Naive thymus-derived CD8-positive, alpha-beta T cell (primary cell): ENCODE data around the gene SRPK2. TPM values are rescaled to one million over a fixed set of nuclear protein-coding genes. Genes with fewer than 3 reads are reported as not detected.
A peak's percentile ranks its signal among the peaks of the same experiment; 100 is the strongest.

Experiments used
- ATAC-seq, 2 donors: fragments of 150-1000 bp; cut with Tn5 transposase in 1 of 2; sonication (Bioruptor Pico), chemical (Tn5 transposase) in 1 of 2; 1 replicate in 1 of 2; 2 replicates in 1 of 2; pipeline ENCODE4 v1.10.0; 2021; ENCODE audit warnings: mild to moderate bottlenecking in 2 of 2, moderate library complexity in 2 of 2
- POLR2A ChIA-PET: fragments of 350-600 bp; sonication (Branson Sonifier 250); formaldehyde crosslinking; loops from one replicate; lab custom pipeline; 2021; ENCODE audit warnings: antibody characterized with exemption; lab: Charles Lee
- DNase-seq, 10 donors: peaks; one replicate each; pipeline versions ENCODE4 v3.0.0 to v3.0.0-alpha.2; 2020 to 2022
- H3K27ac Mint-ChIP-seq, 10 donors: one replicate each; pipeline ENCODE4 v1.8.0; 2020 to 2022; ENCODE audit warnings: mild to moderate bottlenecking in 10 of 10, mixed read lengths in 10 of 10, moderate library complexity in 4 of 10, inconsistent platforms in 1 of 10
- H3K27me3 Mint-ChIP-seq, 5 donors: one replicate each; pipeline ENCODE4 v1.8.0; 2021 to 2022; ENCODE audit warnings: mixed read lengths in 5 of 5
- H3K36me3 Mint-ChIP-seq, 3 donors: one replicate each; pipeline ENCODE4 v1.8.0; 2020 to 2022; ENCODE audit warnings: mixed read lengths in 3 of 3, mild to moderate bottlenecking in 2 of 3, inconsistent platforms in 1 of 3
- H3K4me1 Mint-ChIP-seq, 4 donors: one replicate each; pipeline ENCODE4 v1.8.0; 2021 to 2022; ENCODE audit warnings: mixed read lengths in 4 of 4
- H3K4me3 Mint-ChIP-seq, 10 donors: one replicate each; pipeline ENCODE4 v1.8.0; 2020 to 2022; ENCODE audit warnings: mild to moderate bottlenecking in 10 of 10, mixed read lengths in 10 of 10, moderate library complexity in 6 of 10, inconsistent platforms in 1 of 10
- H3K9me3 Mint-ChIP-seq, 9 donors: one replicate each; pipeline ENCODE4 v1.8.0; 2020 to 2022; ENCODE audit warnings: mixed read lengths in 9 of 9, mild to moderate bottlenecking in 3 of 9, inconsistent platforms in 1 of 9, moderate library complexity in 1 of 9
- polyA plus RNA-seq, 3 donors: library from polyadenylated mRNA; unstranded; fragments of 300-500 nt; fragmentation: Illumina TruSeq; gene quantifications; one replicate each; pipeline ENCODE4 v1.2.3, GENCODE V29; 2021
- total RNA-seq, 8 experiments: library from RNA in 2 of 8; stranded (reverse) in 2 of 8; gene quantifications; one replicate each; pipeline ENCODE4 v1.2.3 and lab custom pipeline; 2021 to 2026

Gene SRPK2
- total and polyA plus RNA-seq, 5 experiments from 2014 or later = 39.2 to 47.1 (median 40.4) TPM

GRCh38 chr7:105219771-105220160 is 169.0 kb downstream of the SRPK2 start:
- Mint-ChIP-seq H3K9me3 (no peaks in the 10 kb centered on the region), H3K4me3 (no peak overlapping the region), H3K27ac (no peak overlapping the region), H3K4me1 (peaks cover 25 to 59% (median 54%) of the 10 kb centered on the region in 4 donors), H3K27me3 (no peaks in the 10 kb centered on the region), H3K36me3 (peaks cover 0 to 9% (median 4%) of the 10 kb centered on the region in 3 donors)
- DNase-seq = no peak
- no peak for ATAC-seq
- POLR2A ChIA-PET = no interaction called here

- no peaks in the 10 kb centered on the region for H3K9me3 Mint-ChIP-seq
- DNase-seq (no peak), ATAC-seq (no peak)
- H3K36me3 Mint-ChIP-seq = peaks cover 0 to 9% (median 4%) of the 10 kb centered on the region in 3 donors
- peak overlapping the region in 3 of 10 donors; percentile 29 to 64 (median 38) for H3K27ac Mint-ChIP-seq
- H3K27me3 Mint-ChIP-seq = no peaks in the 10 kb centered on the region
- POLR2A ChIA-PET = no interaction called here
- H3K4me1 Mint-ChIP-seq = peaks cover 22 to 62% (median 56%) of the 10 kb centered on the region in 4 donors
- H3K4me3 Mint-ChIP-seq = no peak overlapping the region
Measured at GRCh38 chr7:105218939-105219770, 169.6 kb downstream of the SRPK2 start.

- POLR2A ChIA-PET = no interaction called here
- Mint-ChIP-seq H3K27ac (no peak overlapping the region), H3K36me3 (peaks cover 0 to 9% (median 4%) of the 10 kb centered on the region in 3 donors), H3K9me3 (no peaks in the 10 kb centered on the region), H3K4me3 (no peak overlapping the region), H3K27me3 (no peaks in the 10 kb centered on the region), H3K4me1 (peaks cover 21 to 68% (median 61%) of the 10 kb centered on the region in 4 donors)
- DNase-seq (no peak), ATAC-seq (no peak)
Measured at GRCh38 chr7:105218215-105218614, 170.5 kb downstream of the SRPK2 start.

DNA sequence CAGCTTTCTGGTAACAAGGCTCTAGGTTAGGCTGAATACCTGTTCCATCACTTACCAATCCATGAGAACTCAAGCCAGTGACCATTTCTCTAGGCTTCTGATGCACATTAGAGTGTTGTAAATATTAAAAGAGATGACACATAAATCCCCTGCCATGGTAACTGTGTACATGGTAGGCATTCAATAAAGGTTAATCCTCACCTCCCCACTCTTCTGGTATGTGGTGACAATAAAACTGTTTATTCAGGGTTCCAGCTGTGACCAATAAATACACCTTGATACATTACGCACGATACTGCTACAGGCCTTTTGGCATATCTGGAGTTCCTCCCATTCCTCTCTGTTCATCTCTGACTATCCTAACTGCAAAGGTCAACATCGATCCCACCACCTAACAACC is 171.9 kb downstream of the SRPK2 start:
- no peak for DNase-seq
- Mint-ChIP-seq H3K9me3 (no peaks in the 10 kb centered on the region), H3K27me3 (no peaks in the 10 kb centered on the region), H3K36me3 (peaks cover 0 to 9% (median 4%) of the 10 kb centered on the region in 3 donors), H3K27ac (peak overlapping the region in 1 of 10 donors; percentile 29), H3K4me3 (no peak overlapping the region), H3K4me1 (peaks cover 25 to 75% (median 67%) of the 10 kb centered on the region in 4 donors)
- ATAC-seq = no peak
- POLR2A ChIA-PET = no interaction called here

DNA sequence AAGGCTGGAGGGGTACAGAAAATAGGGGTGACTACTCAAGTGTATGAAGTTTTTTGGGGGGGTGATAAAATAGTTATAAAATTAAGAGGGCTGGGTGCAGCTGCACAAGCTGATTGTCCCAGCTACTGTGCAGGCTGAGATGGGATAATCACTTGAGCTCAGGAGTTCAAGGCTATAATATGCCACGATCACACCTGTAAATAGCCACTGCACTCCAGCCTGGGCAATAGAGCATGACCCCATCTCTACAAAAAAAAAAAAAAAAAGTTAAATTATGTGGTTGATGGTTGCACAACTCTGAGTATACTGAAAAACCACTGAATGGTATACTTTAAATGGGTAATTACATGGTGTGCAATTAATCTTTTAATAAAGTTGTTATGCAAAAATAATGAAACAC is 172.9 kb downstream of the SRPK2 start:
- ATAC-seq = no peak
- Mint-ChIP-seq H3K27me3 (no peaks in the 10 kb centered on the region), H3K4me1 (peaks cover 22 to 78% (median 68%) of the 10 kb centered on the region in 4 donors), H3K36me3 (peaks cover 0 to 9% (median 4%) of the 10 kb centered on the region in 3 donors), H3K4me3 (no peak overlapping the region), H3K9me3 (peaks cover 0 to 2% (median 0%) of the 10 kb centered on the region in 9 donors), H3K27ac (no peak overlapping the region)
- POLR2A ChIA-PET = no interaction called here
- DNase-seq = no peak

DNA sequence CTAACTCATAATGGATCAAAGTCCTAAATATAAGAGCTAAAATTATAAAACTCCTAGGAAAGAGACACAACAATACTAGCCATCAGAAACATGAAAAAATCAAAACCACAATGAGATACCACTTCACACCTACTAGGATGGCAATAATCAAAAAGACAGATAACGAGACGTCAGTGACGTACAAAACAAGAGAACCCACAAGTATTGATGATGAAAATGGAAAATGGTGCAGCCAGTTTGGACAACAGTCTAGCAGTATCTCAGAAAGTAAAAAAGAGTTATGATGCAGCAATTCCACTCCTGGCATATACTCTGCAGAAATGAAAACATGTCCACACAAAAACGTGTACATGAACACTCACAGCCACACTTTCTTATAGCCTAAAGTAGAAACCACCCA is 173.5 kb downstream of the SRPK2 start:
- Mint-ChIP-seq H3K4me1 (peaks cover 26 to 81% (median 73%) of the 10 kb centered on the region in 4 donors), H3K4me3 (no peak overlapping the region), H3K9me3 (peaks cover 0 to 2% (median 0%) of the 10 kb centered on the region in 9 donors), H3K27ac (peak overlapping the region in 1 of 10 donors; percentile 25), H3K36me3 (peaks cover 0 to 6% (median 4%) of the 10 kb centered on the region in 3 donors), H3K27me3 (no peaks in the 10 kb centered on the region)
- ATAC-seq (no peak), DNase-seq (no peak)
- POLR2A ChIA-PET = interaction anchor here (0.5 kb wide), 1 partner anchor 10 kb away, joined by 3 read pairs; no protein-coding TSS in a partner anchor

DNA sequence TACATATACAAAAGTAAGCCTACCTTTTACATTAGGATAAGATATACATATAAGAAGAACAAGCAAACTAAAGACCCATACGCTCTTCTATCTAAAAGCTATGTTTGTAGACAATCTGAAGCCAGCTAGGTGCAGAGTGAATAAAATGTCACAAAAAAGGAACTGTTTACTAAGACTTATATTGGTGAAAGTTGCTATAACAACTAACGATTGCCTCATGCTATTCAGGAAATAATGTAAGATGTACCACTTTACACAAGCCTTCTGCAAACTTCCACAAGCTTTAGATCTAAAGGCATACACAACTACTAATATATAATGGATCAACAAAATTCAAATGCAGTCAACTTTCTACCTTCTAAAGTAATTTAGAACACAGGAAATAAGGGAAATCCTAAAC is 175.1 kb downstream of the SRPK2 start:
- no peak overlapping the region for H3K4me3 Mint-ChIP-seq
- H3K9me3 Mint-ChIP-seq = peaks cover 0 to 2% (median 0%) of the 10 kb centered on the region in 9 donors
- ATAC-seq (peak; percentile 39 to 55), DNase-seq (peak in 1 of 10 donors; percentile 5)
- H3K27ac Mint-ChIP-seq = peak overlapping the region in 8 of 10 donors; percentile 2 to 72 (median 16)
- POLR2A ChIA-PET = interaction anchor here (0.6 kb wide), 1 partner anchor 174 kb away, joined by 3 read pairs; no protein-coding TSS in a partner anchor
- H3K27me3 Mint-ChIP-seq = no peaks in the 10 kb centered on the region
- peaks cover 0 to 6% (median 4%) of the 10 kb centered on the region in 3 donors for H3K36me3 Mint-ChIP-seq
- peaks cover 31 to 88% (median 78%) of the 10 kb centered on the region in 4 donors for H3K4me1 Mint-ChIP-seq

DNA sequence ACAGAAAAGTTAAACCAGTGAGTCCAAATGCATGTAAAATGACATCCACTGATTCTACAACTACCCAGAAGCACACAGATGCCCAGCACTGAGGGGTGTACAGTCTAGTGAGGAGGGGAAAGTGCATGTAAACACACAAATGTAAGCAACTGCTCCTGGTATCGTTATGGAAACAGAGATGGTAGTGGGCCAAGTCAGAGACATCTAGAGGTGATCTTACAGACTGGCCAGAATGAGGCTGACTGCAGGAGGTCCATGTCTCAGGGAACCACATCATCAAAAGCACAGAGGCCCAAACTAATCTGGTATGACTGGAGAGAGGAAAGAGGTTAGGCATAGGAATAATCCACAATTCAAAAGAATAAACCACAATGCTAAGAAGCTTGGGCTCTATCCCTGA is 176.5 kb downstream of the SRPK2 start:
- Mint-ChIP-seq H3K4me3 (no peak overlapping the region), H3K27ac (peak overlapping the region in 6 of 10 donors; percentile 9 to 67 (median 35)), H3K36me3 (peaks cover 0 to 6% (median 4%) of the 10 kb centered on the region in 3 donors), H3K4me1 (peaks cover 38 to 90% (median 82%) of the 10 kb centered on the region in 4 donors), H3K9me3 (peaks cover 0 to 2% (median 0%) of the 10 kb centered on the region in 9 donors), H3K27me3 (no peaks in the 10 kb centered on the region)
- DNase-seq (no peak), ATAC-seq (no peak)
- POLR2A ChIA-PET = no interaction called here

DNA sequence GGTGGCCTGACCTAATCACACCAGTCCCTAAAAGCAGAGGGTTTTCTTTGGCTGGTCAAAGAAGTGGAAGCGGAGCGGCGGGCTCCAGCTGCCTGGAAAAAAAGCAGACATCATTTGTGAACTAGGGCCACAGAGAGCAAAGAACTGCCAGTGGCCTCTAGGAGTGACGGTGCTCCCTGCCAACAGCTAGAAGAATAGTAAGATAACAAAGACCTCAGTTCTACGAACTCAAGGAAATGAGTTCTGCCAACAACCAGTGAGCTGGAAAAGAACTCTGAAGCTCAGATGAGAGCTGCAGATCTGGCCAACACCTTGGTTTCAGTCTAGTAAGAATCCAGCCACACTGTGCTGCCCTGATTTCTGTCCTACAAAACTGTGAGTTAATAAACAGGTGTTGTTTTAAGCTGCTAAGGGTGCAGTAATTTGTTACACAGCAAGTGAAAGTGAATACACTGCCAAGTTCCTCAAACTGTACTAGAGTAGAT is 178.0 kb downstream of the SRPK2 start:
- Mint-ChIP-seq H3K4me1 (peaks cover 41 to 97% (median 87%) of the 10 kb centered on the region in 4 donors), H3K27ac (peak overlapping the region; percentile 14 to 90 (median 67)), H3K4me3 (peak overlapping the region in 8 of 10 donors; percentile 1 to 58 (median 44))

DNA sequence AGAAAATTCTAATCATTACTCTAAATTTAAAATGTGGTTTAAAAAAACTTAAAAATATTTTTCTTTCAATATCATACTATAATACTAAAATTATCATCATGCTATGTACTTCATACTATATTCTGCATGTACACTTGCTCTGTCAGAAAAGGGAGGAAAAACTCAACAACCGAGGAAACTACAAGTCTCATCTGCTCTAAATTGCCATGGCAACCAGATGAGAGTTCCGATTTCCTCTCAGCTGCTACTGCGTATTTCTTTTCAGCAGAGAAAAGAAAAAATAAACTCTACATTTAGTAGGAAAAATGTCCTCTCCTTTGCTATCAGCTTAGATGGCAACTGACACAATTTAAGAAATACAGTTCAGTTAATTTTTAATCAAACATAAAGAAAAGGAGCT is 178.9 kb downstream of the SRPK2 start:
- POLR2A ChIA-PET = interaction anchor here (0.5 kb wide), 1 partner anchor 110 kb away, joined by 4 read pairs; no protein-coding TSS in a partner anchor
- Mint-ChIP-seq H3K4me1 (peaks cover 44 to 96% (median 87%) of the 10 kb centered on the region in 4 donors), H3K27me3 (no peaks in the 10 kb centered on the region), H3K4me3 (peak overlapping the region in 5 of 10 donors; percentile 38 to 73 (median 56)), H3K36me3 (no peaks in the 10 kb centered on the region), H3K27ac (peak overlapping the region in 8 of 10 donors; percentile 3 to 90 (median 72)), H3K9me3 (peaks cover 0 to 2% (median 0%) of the 10 kb centered on the region in 9 donors)
- DNase-seq (peak in 3 of 10 donors; percentile 46 to 56 (median 47)), ATAC-seq (peak; percentile 47 to 62)

More for the DNA sequence above, 178.0 kb downstream of the SRPK2 start:
- Mint-ChIP-seq H3K36me3 (peaks cover 0 to 4% (median 2%) of the 10 kb centered on the region in 3 donors), H3K27me3 (no peaks in the 10 kb centered on the region), H3K9me3 (peaks cover 0 to 2% (median 0%) of the 10 kb centered on the region in 9 donors)
- POLR2A ChIA-PET = no interaction called here
- DNase-seq (peak in 2 of 10 donors; percentile 0 to 3), ATAC-seq (peak; percentile 33 to 46)

DNA sequence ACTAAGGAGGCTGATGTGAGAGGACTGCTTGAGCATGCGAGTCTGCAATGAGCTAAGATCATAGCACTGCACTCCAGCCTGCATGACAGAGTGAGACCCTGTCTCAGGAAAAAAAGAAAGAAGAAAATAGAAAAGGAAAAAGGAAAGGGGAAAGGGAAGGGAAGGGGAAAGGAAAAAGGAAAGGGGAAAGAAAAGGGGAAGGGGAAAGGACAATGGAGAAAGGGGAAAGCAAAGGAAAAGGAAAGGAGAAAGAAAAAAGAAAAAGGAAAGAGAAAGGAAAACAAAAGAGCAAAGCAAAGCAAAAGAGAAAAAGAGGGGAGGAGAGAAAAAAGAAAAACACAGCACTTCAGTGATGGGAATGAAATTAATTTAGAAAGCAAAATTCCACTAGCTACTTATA is 179.3 kb downstream of the SRPK2 start:
- DNase-seq (no peak), ATAC-seq (no peak)
- H3K9me3 Mint-ChIP-seq = peaks cover 0 to 2% (median 0%) of the 10 kb centered on the region in 9 donors
- POLR2A ChIA-PET = interaction anchor here (0.5 kb wide), 1 partner anchor 110 kb away, joined by 4 read pairs; no protein-coding TSS in a partner anchor
- H3K4me1 Mint-ChIP-seq = peaks cover 44 to 94% (median 87%) of the 10 kb centered on the region in 4 donors
- peaks cover 0 to 2% (median 0%) of the 10 kb centered on the region in 3 donors for H3K36me3 Mint-ChIP-seq
- H3K27me3 Mint-ChIP-seq = no peaks in the 10 kb centered on the region
- peak overlapping the region in 8 of 10 donors; percentile 47 to 81 (median 71) for H3K27ac Mint-ChIP-seq
- H3K4me3 Mint-ChIP-seq = peak overlapping the region in 8 of 10 donors; percentile 22 to 81 (median 54)

- no peak for DNase-seq
- no peaks in the 10 kb centered on the region for H3K27me3 Mint-ChIP-seq
- no peak for ATAC-seq
- H3K36me3 Mint-ChIP-seq = peaks cover 0 to 15% (median 9%) of the 10 kb centered on the region in 3 donors
- peak overlapping the region in 2 of 10 donors; percentile 46 to 50 for H3K27ac Mint-ChIP-seq
- peaks cover 35 to 75% (median 71%) of the 10 kb centered on the region in 4 donors for H3K4me1 Mint-ChIP-seq
- POLR2A ChIA-PET = no interaction called here
- peak overlapping the region in 2 of 10 donors; percentile 5 to 22 for H3K4me3 Mint-ChIP-seq
- peaks cover 0 to 2% (median 0%) of the 10 kb centered on the region in 9 donors for H3K9me3 Mint-ChIP-seq
Measured at GRCh38 chr7:105206985-105207384, 181.7 kb downstream of the SRPK2 start.
